Stomach (tissue), 9 donors: Measurements from ENCODE around the gene FHL1. TPM values are rescaled to one million over a fixed set of nuclear protein-coding genes. Genes with fewer than 3 reads are reported as not detected.

Source experiments
- DNase-seq, 2 donors: peaks; one replicate each; pipeline versions ENCODE4 v3.0.0 to v3.0.0-alpha.2; 2013 to 2019
- H3K27ac ChIP-seq, 5 donors: fragments of 200-600 bp in 4 of 5; sonication (generic) in 4 of 5; one replicate each; pipeline ENCODE4 v1.5.1; 2013 to 2019; ENCODE audit warnings: mild to moderate bottlenecking in 1 of 5, moderate library complexity in 1 of 5
- H3K27me3 ChIP-seq, 3 donors: fragments of 200-600 bp; sonication (generic); one replicate each; pipeline ENCODE4 v1.5.1; 2017 to 2019; ENCODE audit warnings: mixed run types in 1 of 3
- H3K36me3 ChIP-seq, 4 donors: fragments of 200-600 bp; sonication (generic); 1 replicate in 3 of 4; 2 replicates in 1 of 4; pipeline ENCODE4 v1.5.1; 2016 to 2019
- H3K4me1 ChIP-seq, 4 donors: fragments of 200-600 bp; sonication (generic); one replicate each; pipeline ENCODE4 v1.5.1; 2016 to 2019
- H3K4me3 ChIP-seq, 4 donors: fragments of 200-600 bp; sonication (generic) in 3 of 4; one replicate each; pipeline ENCODE4 v1.5.1; 2016 to 2019; ENCODE audit warnings: mild to moderate bottlenecking in 1 of 4
- H3K9me3 ChIP-seq, 4 donors: fragments of 200-600 bp; sonication (generic); one replicate each; pipeline ENCODE4 v1.5.1; 2016 to 2019
- EP300 ChIP-seq: sonication (generic); formaldehyde crosslinking; IDR thresholded peaks from one replicate; pipeline ENCODE4 v1.6.1; 2017; ENCODE audit warnings: antibody characterized with exemption
- POLR2A ChIP-seq, 4 donors: fragments of 450-650 bp; IDR thresholded peaks; one replicate each; pipeline ENCODE4 v1.6.1; 2016; ENCODE audit warnings: antibody characterized with exemption in 4 of 4, control low read depth in 2 of 4, mild to moderate bottlenecking in 1 of 4, moderate library complexity in 1 of 4
- POLR2AphosphoS5 ChIP-seq, 3 donors: sonication (generic); formaldehyde crosslinking; IDR thresholded peaks; one replicate each; pipeline ENCODE4 v1.6.1; 2016; ENCODE audit warnings: antibody characterized with exemption in 3 of 3
- WGBS, 5 donors: extraction: QIAGEN DNeasy Blood & Tissue Kit in 3 of 5; methylation state at CpG; one replicate each; pipeline versions ENCODE4 v1.1.5 to v1.1.7; 2013 to 2018; 5-methylcytosine and 5-hydroxymethylcytosine counted together
- intact Hi-C: fragments of 100-400 bp; cut with DNase I; formaldehyde crosslinking; loops from one replicate; pipeline ENCODE4 v1.15.1; 2023; ENCODE audit warnings: low total_unique reads
- polyA plus RNA-seq, 3 donors: library from polyadenylated mRNA; stranded (reverse); fragments of 200-250 nt; gene quantifications; one replicate each; pipeline ENCODE4 v1.2.3, GENCODE V29; 2013
- small RNA-seq, 4 donors: library from RNA; depleted of rRNA; stranded (forward); fragments of <200 nt; gene quantifications; one replicate each; pipeline ENCODE3, GENCODE V24; 2016
- total RNA-seq, 5 donors: library from RNA; depleted of rRNA; stranded (reverse); fragments of >200 nt; gene quantifications; one replicate each; pipeline versions ENCODE4 v1.1.0 to v1.2.3, GENCODE V29; 2014 to 2016
- TF ChIP-seq, protein P1 (sequence below), 7 experiments: fragments of 450-650 bp in 4 of 7; fragments of 200-600 bp in 3 of 7; sonication (generic) in 3 of 7; IDR thresholded peaks; one replicate each; pipeline ENCODE4 v1.5.1; 2016 to 2019; ENCODE audit warnings: antibody characterized with exemption in 7 of 7, control low read depth in 2 of 7, mild to moderate bottlenecking in 1 of 7
- donor health status: healthy with polysubstance abuse.
- donor health status: Bipolar disorder and iron deficiency.
- donor health status: healthy.

The FHL1 gene
- total and polyA plus RNA-seq, 8 donors: 101 to 1,286 (median 337) TPM

DNA sequence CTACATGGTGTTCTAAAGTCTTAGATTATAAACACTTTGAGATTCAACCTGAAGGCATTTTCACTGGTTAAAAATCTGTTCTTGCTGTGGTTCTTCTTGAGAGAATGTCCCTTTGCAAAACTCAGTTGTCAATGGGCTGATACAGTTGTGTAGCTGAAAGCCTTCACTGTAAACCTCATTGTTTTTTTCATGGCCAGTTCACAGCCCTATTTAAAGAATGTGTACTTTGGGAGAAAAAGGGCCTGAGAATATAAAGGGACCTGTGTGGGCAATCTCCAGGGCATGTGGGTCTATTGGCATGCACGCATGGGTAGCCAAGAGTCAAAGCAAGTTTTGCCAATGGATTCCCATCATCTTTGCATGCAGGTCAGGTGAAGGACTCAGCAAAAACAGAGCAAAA lies 111.6 kb downstream of the FHL1 start:
- 75 to 100% (median 85%) methylated on average over 1 of the region's 1 CpG for WGBS, 5 donors
- Histone ChIP-seq H3K4me1 (no peaks in the 10 kb centered on the region), H3K27me3 (no peaks in the 10 kb centered on the region), H3K9me3 (no peaks in the 10 kb centered on the region), H3K4me3 (no peak overlapping the region), H3K27ac (peak overlapping the region in 3 of 5 donors; percentile 11 to 46 (median 20)), H3K36me3 (no peaks in the 10 kb centered on the region)
- no peak for DNase-seq
- intact Hi-C loops: no loop called here
- TF ChIP-seq POLR2AphosphoS5 (IDR thresholded peaks at IDR 0.05): no peak
- TF ChIP-seq POLR2A (IDR thresholded peaks at IDR 0.05): no peak

DNA sequence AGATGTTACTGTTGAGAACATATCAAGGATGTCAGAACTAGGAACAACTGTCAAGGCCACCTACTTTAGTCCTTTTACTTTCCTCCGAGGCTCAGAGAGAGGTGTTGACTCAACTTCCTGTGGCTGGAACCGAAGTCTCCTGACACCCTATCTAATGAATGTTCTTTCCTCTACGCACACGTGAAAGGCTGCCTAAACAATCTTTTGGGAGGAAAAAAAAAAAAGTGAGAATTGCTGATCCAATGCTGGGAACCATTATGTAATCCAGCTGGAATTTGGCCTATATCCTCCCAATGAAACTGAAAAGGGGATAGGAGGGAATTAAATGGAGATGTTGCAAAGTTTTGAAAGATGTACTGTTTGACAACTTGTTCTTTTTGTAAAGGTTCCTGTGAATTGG lies 112.2 kb downstream of the FHL1 start:
- peak overlapping the region in 3 of 5 donors; percentile 41 to 49 (median 46) for H3K27ac ChIP-seq
- intact Hi-C loops: no loop called here

DNA sequence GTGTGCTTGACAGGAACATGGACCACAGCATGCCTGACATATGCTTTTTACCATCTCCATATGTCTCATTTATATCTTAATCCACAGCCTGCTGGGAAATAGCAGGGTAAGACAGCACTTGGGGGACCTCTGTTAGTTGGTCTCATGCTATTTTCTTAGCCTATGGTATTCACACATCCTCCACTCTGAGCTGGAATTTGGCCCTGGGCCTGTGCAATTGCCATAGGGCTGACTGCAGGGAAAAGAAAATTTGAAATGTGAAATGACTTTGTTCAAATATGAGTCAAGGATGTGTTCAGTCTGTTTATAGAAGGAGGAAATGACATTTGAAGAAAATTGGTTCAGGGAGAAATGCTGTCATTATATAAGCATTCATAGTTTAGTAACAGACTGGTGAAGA lies 113.4 kb downstream of the FHL1 start:
- Histone ChIP-seq H3K36me3 (no peaks in the 10 kb centered on the region), H3K27ac (peak overlapping the region in 2 of 5 donors; percentile 46 to 49), H3K4me1 (no peaks in the 10 kb centered on the region), H3K4me3 (no peak overlapping the region), H3K27me3 (no peaks in the 10 kb centered on the region), H3K9me3 (no peaks in the 10 kb centered on the region)
- no peak for TF ChIP-seq EP300
- TF ChIP-seq POLR2AphosphoS5 (IDR thresholded peaks at IDR 0.05): no peak
- TF ChIP-seq, protein P1, sequence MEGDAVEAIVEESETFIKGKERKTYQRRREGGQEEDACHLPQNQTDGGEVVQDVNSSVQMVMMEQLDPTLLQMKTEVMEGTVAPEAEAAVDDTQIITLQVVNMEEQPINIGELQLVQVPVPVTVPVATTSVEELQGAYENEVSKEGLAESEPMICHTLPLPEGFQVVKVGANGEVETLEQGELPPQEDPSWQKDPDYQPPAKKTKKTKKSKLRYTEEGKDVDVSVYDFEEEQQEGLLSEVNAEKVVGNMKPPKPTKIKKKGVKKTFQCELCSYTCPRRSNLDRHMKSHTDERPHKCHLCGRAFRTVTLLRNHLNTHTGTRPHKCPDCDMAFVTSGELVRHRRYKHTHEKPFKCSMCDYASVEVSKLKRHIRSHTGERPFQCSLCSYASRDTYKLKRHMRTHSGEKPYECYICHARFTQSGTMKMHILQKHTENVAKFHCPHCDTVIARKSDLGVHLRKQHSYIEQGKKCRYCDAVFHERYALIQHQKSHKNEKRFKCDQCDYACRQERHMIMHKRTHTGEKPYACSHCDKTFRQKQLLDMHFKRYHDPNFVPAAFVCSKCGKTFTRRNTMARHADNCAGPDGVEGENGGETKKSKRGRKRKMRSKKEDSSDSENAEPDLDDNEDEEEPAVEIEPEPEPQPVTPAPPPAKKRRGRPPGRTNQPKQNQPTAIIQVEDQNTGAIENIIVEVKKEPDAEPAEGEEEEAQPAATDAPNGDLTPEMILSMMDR (IDR thresholded peaks at IDR 0.05): no peak
- no peak for TF ChIP-seq POLR2A (IDR thresholded peaks at IDR 0.05)
- intact Hi-C loops: no loop called here
- peak in 1 of 2 donors; percentile 39 for DNase-seq

More for the DNA sequence above, 112.2 kb downstream of the FHL1 start:
- Histone ChIP-seq H3K36me3 (no peaks in the 10 kb centered on the region), H3K27me3 (no peaks in the 10 kb centered on the region), H3K4me3 (no peak overlapping the region), H3K4me1 (no peaks in the 10 kb centered on the region), H3K9me3 (no peaks in the 10 kb centered on the region)
- 0 to 36% (median 29%) methylated on average over 3 to 4 of the region's 4 CpGs for WGBS, 5 donors
- DNase-seq: peak in 1 of 2 donors; percentile 55
- TF ChIP-seq POLR2A (IDR thresholded peaks at IDR 0.05) (no peak), POLR2AphosphoS5 (IDR thresholded peaks at IDR 0.05) (peak in 2 of 3 donors; percentile 5 to 24)

Small RNA genes within 50 kb of the gene (small RNA-seq; reads per million reads assigned to genes)
- gene RF01210: 0 reads per million in 4 donors

Other genes with a start within 250 kb of the FHL1 start
- gene MMGT1, start 173.5 kb upstream of the FHL1 start, total RNA-seq: 10 to 100 TPM in 4 of 5 donors, 1 to 10 TPM in 1; 4.3 to 27.2 (median 12.9) TPM
- gene MMGT1, start 173.5 kb upstream of the FHL1 start, polyA plus RNA-seq: 1 to 10 TPM; 6.3 to 8.9 (median 7.2) TPM
- 10 to 100 TPM in 1 of 5 donors, 1 to 10 TPM in 3, under 1 TPM in 1; 0.58 to 26.4 (median 8.8) TPM for gene SLC9A6, start 162.1 kb upstream of the FHL1 start, total RNA-seq
- 1 to 10 TPM; 1.2 to 6.9 (median 3.9) TPM for gene SLC9A6, start 162.1 kb upstream of the FHL1 start, polyA plus RNA-seq
- gene MAP7D3, start 103.9 kb downstream of the FHL1 start, total RNA-seq: 10 to 100 TPM in 2 of 5 donors, 1 to 10 TPM in 3; 2.2 to 14.1 (median 9.9) TPM
- gene MAP7D3, start 103.9 kb downstream of the FHL1 start, polyA plus RNA-seq: 1 to 10 TPM; 2.4 to 3.7 (median 3.1) TPM
- 1 to 10 TPM in 1 of 5 donors, under 1 TPM in 2, not detected in 2; 0.29 to 1.8 (median 0.55) TPM for gene ADGRG4, start 153.4 kb downstream of the FHL1 start, total RNA-seq
- gene ADGRG4, start 153.4 kb downstream of the FHL1 start, polyA plus RNA-seq: under 1 TPM in 1 of 3 donors, not detected in 2; under 0.01 TPM